Sciatic nerve (tissue), 2 donors: ENCODE measurements around the gene NCEH1. TPM values are rescaled to one million over a fixed set of nuclear protein-coding genes. Genes with fewer than 3 reads are reported as not detected.

Experiments used
- ATAC-seq: fragments of 200-7000 bp; cut with Tn5 transposase; one replicate; pipeline ENCODE4 v1.9.1; 2020; ENCODE audit warnings: mild to moderate bottlenecking, moderate library complexity
- DNase-seq: peaks from one replicate; pipeline ENCODE4 v3.0.0-alpha.2; 2020; ENCODE audit warnings: low spot score
- intact Hi-C: fragments of 100-400 bp; cut with DNase I; formaldehyde crosslinking; loops from one replicate; pipeline ENCODE4 v1.14.2; 2022
- total RNA-seq: library from RNA; stranded (reverse); fragmentation: NEBNext Ultra II Directional; extraction: Animal tissue kit (Norgen Biotek cat#: 25700); gene quantifications from one replicate; pipeline ENCODE4 v1.2.1, GENCODE V29; 2021
- donor health status: DM: no; HTN: no; CAD: no.
- donor health status: DM: no; HTN: no; CAD: no.

The NCEH1 gene
- total RNA-seq, 1 donor from 2014 or later, result 10.1 TPM

- DNase-seq (no peak), ATAC-seq (no peak)
- intact Hi-C loops, result no loop called here
Measured at GRCh38 chr3:172625404-172625803, 85.5 kb downstream of the NCEH1 start.

GRCh38 chr3:172624999-172625398, 85.9 kb downstream of the NCEH1 start:
- DNase-seq (no peak), ATAC-seq (no peak)

GRCh38 chr3:172622916-172623700, 87.8 kb downstream of the NCEH1 start:
- intact Hi-C loops, result no loop called here
- ATAC-seq, result peak; percentile 71
- DNase-seq, result no peak

More at GRCh38 chr3:172624999-172625398, 85.9 kb downstream of the NCEH1 start:
- intact Hi-C loops, result no loop called here

- ATAC-seq, result no peak
- no peak for DNase-seq
- intact Hi-C loops, result no loop called here
Measured at GRCh38 chr3:172622156-172622555, 88.7 kb downstream of the NCEH1 start.

- intact Hi-C loops, result no loop called here
- no peak for ATAC-seq
- no peak for DNase-seq
Measured at GRCh38 chr3:172617976-172618375, 92.9 kb downstream of the NCEH1 start.

GRCh38 chr3:172617013-172617706, 93.7 kb downstream of the NCEH1 start:
- intact Hi-C loops, result no loop called here
- DNase-seq, result no peak
- ATAC-seq, result no peak

GRCh38 chr3:172616031-172616461, 94.8 kb downstream of the NCEH1 start:
- DNase-seq (no peak), ATAC-seq (no peak)
- intact Hi-C loops, result no loop called here

- ATAC-seq (peak; percentile 21), DNase-seq (no peak)
- intact Hi-C loops, result no loop called here
Measured at GRCh38 chr3:172615296-172615695, 95.6 kb downstream of the NCEH1 start.

- intact Hi-C loops, result no loop called here
- ATAC-seq (peak; percentile 34), DNase-seq (no peak)
Measured at GRCh38 chr3:172614340-172615274, 96.3 kb downstream of the NCEH1 start.

- ATAC-seq (no peak), DNase-seq (no peak)
- intact Hi-C loops, result no loop called here
Measured at GRCh38 chr3:172613845-172614244, 97.0 kb downstream of the NCEH1 start.

GRCh38 chr3:172612871-172613678, 97.8 kb downstream of the NCEH1 start:
- intact Hi-C loops, result no loop called here
- ATAC-seq, result no peak
- no peak for DNase-seq

- no peak for ATAC-seq
- no peak for DNase-seq
- intact Hi-C loops, result no loop called here
Measured at GRCh38 chr3:172609750-172610149, 101.1 kb downstream of the NCEH1 start.

- no peak for DNase-seq
- ATAC-seq, result peak; percentile 36
- intact Hi-C loops, result no loop called here
Measured at GRCh38 chr3:172608575-172608974, 102.3 kb downstream of the NCEH1 start.

- ATAC-seq, result peak; percentile 88
- intact Hi-C loops, result no loop called here
- DNase-seq, result no peak
Measured at GRCh38 chr3:172607305-172608121, 103.4 kb downstream of the NCEH1 start.

- ATAC-seq (no peak), DNase-seq (no peak)
- intact Hi-C loops, result no loop called here
Measured at GRCh38 chr3:172606021-172606420, 104.8 kb downstream of the NCEH1 start.

- ATAC-seq (no peak), DNase-seq (no peak)
- intact Hi-C loops, result no loop called here
Measured at GRCh38 chr3:172604895-172605646, 105.8 kb downstream of the NCEH1 start.
